GM04504 (cell line): Measurements from ENCODE around the gene CAMSAP2.
A peak's percentile ranks its signal among the peaks of the same experiment; 100 is the strongest.

ENCODE experiments used
- DNase-seq: peaks from one replicate; pipeline ENCODE4 v3.0.0-alpha.2; 2012; ENCODE audit warnings: low read depth

The CAMSAP2 gene

GRCh38 chr1:200738327-200738948 is at the start of gene CAMSAP2:
CAMSAP2 (plus strand) TSS chr1:200738893; CDS start chr1:200739828, 935 bp downstream.
- DNase-seq = peak; percentile 81

- no peak for DNase-seq
Observed at GRCh38 chr1:200692316-200692715, 46.4 kb upstream of the CAMSAP2 start.

- no peak for DNase-seq
Observed at GRCh38 chr1:200693327-200693726, 45.4 kb upstream of the CAMSAP2 start.

- no peak for DNase-seq
Observed at GRCh38 chr1:200694738-200695137, 44.0 kb upstream of the CAMSAP2 start.

GRCh38 chr1:200699871-200700270 is 38.8 kb upstream of the CAMSAP2 start:
- DNase-seq = peak; percentile 36

GRCh38 chr1:200704986-200705500 is 33.6 kb upstream of the CAMSAP2 start:
- DNase-seq = no peak

- no peak for DNase-seq
Observed at GRCh38 chr1:200706111-200706814, 32.4 kb upstream of the CAMSAP2 start.

GRCh38 chr1:200707116-200707515 is 31.6 kb upstream of the CAMSAP2 start:
- no peak for DNase-seq

- no peak for DNase-seq
Observed at GRCh38 chr1:200708161-200708560, 30.5 kb upstream of the CAMSAP2 start.

GRCh38 chr1:200708769-200709168 is 29.9 kb upstream of the CAMSAP2 start:
- no peak for DNase-seq

GRCh38 chr1:200710166-200710565 is 28.5 kb upstream of the CAMSAP2 start:
- DNase-seq = no peak

- no peak for DNase-seq
Observed at GRCh38 chr1:200714504-200715187, 24.0 kb upstream of the CAMSAP2 start.

- no peak for DNase-seq
Observed at GRCh38 chr1:200720199-200720598, 18.5 kb upstream of the CAMSAP2 start.

- DNase-seq = no peak
Observed at GRCh38 chr1:200724064-200724463, 14.6 kb upstream of the CAMSAP2 start.

GRCh38 chr1:200727257-200727656 is 11.4 kb upstream of the CAMSAP2 start:
- DNase-seq = no peak

- no peak for DNase-seq
Observed at GRCh38 chr1:200729863-200730262, 8.8 kb upstream of the CAMSAP2 start.

- DNase-seq = no peak
Observed at GRCh38 chr1:200731654-200732332, 6.9 kb upstream of the CAMSAP2 start.

- no peak for DNase-seq
Observed at GRCh38 chr1:200732438-200732837, 6.3 kb upstream of the CAMSAP2 start.

GRCh38 chr1:200733907-200734306 is 4.8 kb upstream of the CAMSAP2 start:
- DNase-seq = no peak

GRCh38 chr1:200737647-200738291 is 924 bp upstream of the CAMSAP2 start:
- no peak for DNase-seq

GRCh38 chr1:200738949-200739651 is 407 bp downstream of the CAMSAP2 start:
- peak; percentile 69 for DNase-seq
